ENCODE data around the gene STX10.

Gene STX10

GRCh38 chr19:13135068-13136062 is 14.8 kb downstream of the STX10 start:
- Mint-ChIP-seq H3K4me3 (no peak overlapping the region), H3K27me3 (ENCODE audit: low read depth) (no peaks in the 10 kb centered on the region), H3K36me3 (ENCODE audit: low read depth) (peaks cover 28% of the 10 kb centered on the region), H3K4me1 (no peaks in the 10 kb centered on the region), H3K9me3 (no peaks in the 10 kb centered on the region), H3K27ac (no peak overlapping the region)
- TF ChIP-seq CTCF (IDR thresholded peaks at IDR 0.05; ENCODE audit: unreplicated experiment in 3 of 3): no peak

- Mint-ChIP-seq H3K27ac (no peak overlapping the region), H3K36me3 (ENCODE audit: low read depth) (peaks cover 28% of the 10 kb centered on the region)
- no peak for TF ChIP-seq CTCF (IDR thresholded peaks at IDR 0.05; ENCODE audit: unreplicated experiment in 3 of 3)
Measured at GRCh38 chr19:13134626-13135025, 15.5 kb downstream of the STX10 start.

GRCh38 chr19:13133241-13133870 is 16.8 kb downstream of the STX10 start:
- peaks cover 23% of the 10 kb centered on the region for H3K36me3 Mint-ChIP-seq (ENCODE audit: low read depth)
- no peaks in the 10 kb centered on the region for H3K9me3 Mint-ChIP-seq
- no peaks in the 10 kb centered on the region for H3K27me3 Mint-ChIP-seq (ENCODE audit: low read depth)
- no peaks in the 10 kb centered on the region for H3K4me1 Mint-ChIP-seq
- H3K27ac Mint-ChIP-seq: no peak overlapping the region
- TF ChIP-seq CTCF (IDR thresholded peaks at IDR 0.05; ENCODE audit: unreplicated experiment in 3 of 3): no peak
- H3K4me3 Mint-ChIP-seq: no peak overlapping the region

More at GRCh38 chr19:13134626-13135025, 15.5 kb downstream of the STX10 start:
- Mint-ChIP-seq H3K4me1 (no peaks in the 10 kb centered on the region), H3K9me3 (no peaks in the 10 kb centered on the region), H3K27me3 (ENCODE audit: low read depth) (no peaks in the 10 kb centered on the region), H3K4me3 (no peak overlapping the region)

- Mint-ChIP-seq H3K9me3 (no peaks in the 10 kb centered on the region), H3K27me3 (ENCODE audit: low read depth) (no peaks in the 10 kb centered on the region), H3K36me3 (ENCODE audit: low read depth) (peaks cover 18% of the 10 kb centered on the region), H3K4me3 (no peak overlapping the region), H3K4me1 (no peaks in the 10 kb centered on the region), H3K27ac (no peak overlapping the region)
- no peak for TF ChIP-seq CTCF (IDR thresholded peaks at IDR 0.05; ENCODE audit: unreplicated experiment in 3 of 3)
Measured at GRCh38 chr19:13132471-13133180, 17.5 kb downstream of the STX10 start.

- Mint-ChIP-seq H3K4me3 (no peak overlapping the region), H3K4me1 (no peaks in the 10 kb centered on the region)
Measured at GRCh38 chr19:13130886-13131490, 19.2 kb downstream of the STX10 start.

More at GRCh38 chr19:13130886-13131490, 19.2 kb downstream of the STX10 start:
- Mint-ChIP-seq H3K9me3 (no peaks in the 10 kb centered on the region), H3K36me3 (ENCODE audit: low read depth) (peaks cover 8% of the 10 kb centered on the region), H3K27ac (no peak overlapping the region), H3K27me3 (ENCODE audit: low read depth) (no peaks in the 10 kb centered on the region)
- TF ChIP-seq CTCF (IDR thresholded peaks at IDR 0.05; ENCODE audit: unreplicated experiment in 3 of 3): no peak
